ENCODE data around the gene PARVA.

- TF ChIP-seq TAF1 (IDR thresholded peaks at IDR 0.05; ENCODE audit: borderline replicate concordance, insufficient read depth, low read length) (no peak), POLR2AphosphoS5 (IDR thresholded peaks at IDR 0.05; ENCODE audit: low read depth, low read length) (no peak), REST (IDR thresholded peaks at IDR 0.05; ENCODE audit: insufficient read depth in 1 of 2, low read depth in 2 of 2, low read length in 2 of 2) (no peak), SIN3A (IDR thresholded peaks at IDR 0.05; ENCODE audit: borderline replicate concordance, insufficient read depth, low read length) (no peak)
Observed at GRCh38 chr11:12532580-12532979, 155.2 kb downstream of the PARVA start.
